ENCODE measurements around the gene TP53BP1.

The TP53BP1 gene

DNA sequence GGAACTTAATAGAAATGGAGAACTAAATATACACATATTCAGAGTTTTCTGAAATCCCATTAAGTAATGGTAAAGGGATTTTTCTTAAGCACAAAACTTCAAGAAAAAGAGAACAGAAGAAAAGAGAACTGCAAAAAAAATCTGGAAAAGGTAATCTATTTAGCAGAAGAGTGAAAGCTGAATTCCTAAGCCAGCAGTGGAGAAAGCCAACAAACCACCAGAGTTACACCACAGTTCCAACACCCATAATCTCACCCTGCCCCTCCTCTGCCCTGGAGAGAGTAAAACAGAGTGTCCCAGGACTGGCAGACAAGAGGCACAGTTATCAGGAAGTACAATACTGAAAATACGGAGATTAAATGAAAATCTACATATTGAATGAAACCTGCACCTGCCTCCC, 29.4 kb downstream of the TP53BP1 start:
- Histone ChIP-seq H3K9ac (ENCODE audit: low read length) (no peak overlapping the region), H3K9me2 (replicated peaks; ENCODE audit: insufficient read depth, low read length) (no peaks in the 10 kb centered on the region), H3K79me2 (ENCODE audit: low read length) (no peaks in the 10 kb centered on the region), H3K4me3 (ENCODE audit: low read length) (no peak overlapping the region), H3K36me3 (replicated peaks; ENCODE audit: insufficient read depth, low read length) (no peaks in the 10 kb centered on the region), H4K20me1 (ENCODE audit: insufficient read depth, low read length) (no peaks in the 10 kb centered on the region), H3K4me2 (ENCODE audit: low read depth, low read length) (no peak overlapping the region), H3K27me3 (replicated peaks; ENCODE audit: insufficient read depth, low read length) (no peaks in the 10 kb centered on the region), H3K4me1 (ENCODE audit: low read length) (no peaks in the 10 kb centered on the region), H3K27ac (ENCODE audit: low read length) (no peak overlapping the region), H3F3A (ENCODE audit: insufficient read depth, low read length) (no peaks in the 10 kb centered on the region), H2AFZ (ENCODE audit: low read length) (no peak overlapping the region), H3K9me3 (replicated peaks; ENCODE audit: insufficient read depth, low read length) (no peaks in the 10 kb centered on the region)
- TF ChIP-seq EZH2 (optimal IDR thresholded peaks at IDR 0.05; ENCODE audit: low read depth, low read length) (no peak), EZH2phosphoT487 (IDR thresholded peaks at IDR 0.05; ENCODE audit: low read length) (no peak)
- TF ChIP-seq, protein P1, sequence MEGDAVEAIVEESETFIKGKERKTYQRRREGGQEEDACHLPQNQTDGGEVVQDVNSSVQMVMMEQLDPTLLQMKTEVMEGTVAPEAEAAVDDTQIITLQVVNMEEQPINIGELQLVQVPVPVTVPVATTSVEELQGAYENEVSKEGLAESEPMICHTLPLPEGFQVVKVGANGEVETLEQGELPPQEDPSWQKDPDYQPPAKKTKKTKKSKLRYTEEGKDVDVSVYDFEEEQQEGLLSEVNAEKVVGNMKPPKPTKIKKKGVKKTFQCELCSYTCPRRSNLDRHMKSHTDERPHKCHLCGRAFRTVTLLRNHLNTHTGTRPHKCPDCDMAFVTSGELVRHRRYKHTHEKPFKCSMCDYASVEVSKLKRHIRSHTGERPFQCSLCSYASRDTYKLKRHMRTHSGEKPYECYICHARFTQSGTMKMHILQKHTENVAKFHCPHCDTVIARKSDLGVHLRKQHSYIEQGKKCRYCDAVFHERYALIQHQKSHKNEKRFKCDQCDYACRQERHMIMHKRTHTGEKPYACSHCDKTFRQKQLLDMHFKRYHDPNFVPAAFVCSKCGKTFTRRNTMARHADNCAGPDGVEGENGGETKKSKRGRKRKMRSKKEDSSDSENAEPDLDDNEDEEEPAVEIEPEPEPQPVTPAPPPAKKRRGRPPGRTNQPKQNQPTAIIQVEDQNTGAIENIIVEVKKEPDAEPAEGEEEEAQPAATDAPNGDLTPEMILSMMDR (IDR thresholded peaks at IDR 0.05; ENCODE audit: low read length) = no peak
- no peak for DNase-seq

DNA sequence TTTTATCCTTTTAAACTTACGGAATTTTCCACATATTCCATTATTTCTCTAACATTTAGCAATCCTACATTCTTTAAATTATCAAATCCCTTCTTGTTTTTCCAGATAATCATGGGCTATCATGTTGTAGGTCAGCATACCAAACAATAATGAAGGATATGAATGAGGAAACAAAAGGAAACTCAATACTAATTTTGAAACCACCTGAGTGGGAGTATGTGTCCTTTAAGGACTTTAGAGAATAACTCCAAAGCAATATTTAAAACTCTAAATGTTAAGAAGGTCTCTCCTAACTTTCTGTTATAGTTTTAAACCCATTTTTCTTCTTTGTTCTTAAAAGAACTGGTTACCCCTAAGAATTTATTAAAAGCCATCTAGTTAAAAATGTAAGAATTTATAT, 43.0 kb downstream of the TP53BP1 start:
- no peaks in the 10 kb centered on the region for H3K9me3 ChIP-seq (replicated peaks; ENCODE audit: insufficient read depth, low read length)
- no peaks in the 10 kb centered on the region for H3F3A ChIP-seq (ENCODE audit: insufficient read depth, low read length)
- H3K4me3 ChIP-seq (ENCODE audit: low read length) = no peak overlapping the region
- no peaks in the 10 kb centered on the region for H3K27me3 ChIP-seq (replicated peaks; ENCODE audit: insufficient read depth, low read length)
- TF ChIP-seq, protein P1 (IDR thresholded peaks at IDR 0.05; ENCODE audit: low read length) = no peak
- TF ChIP-seq EZH2phosphoT487 (IDR thresholded peaks at IDR 0.05; ENCODE audit: low read length) (no peak), EZH2 (optimal IDR thresholded peaks at IDR 0.05; ENCODE audit: low read depth, low read length) (no peak)
- no peak overlapping the region for H3K27ac ChIP-seq (ENCODE audit: low read length)
- no peaks in the 10 kb centered on the region for H3K4me1 ChIP-seq (ENCODE audit: low read length)
- H3K9ac ChIP-seq (ENCODE audit: low read length) = no peak overlapping the region
- H3K9me2 ChIP-seq (replicated peaks; ENCODE audit: insufficient read depth, low read length) = no peaks in the 10 kb centered on the region
- no peaks in the 10 kb centered on the region for H4K20me1 ChIP-seq (ENCODE audit: insufficient read depth, low read length)
- no peak for DNase-seq
- no peak overlapping the region for H2AFZ ChIP-seq (ENCODE audit: low read length)
- no peaks in the 10 kb centered on the region for H3K36me3 ChIP-seq (replicated peaks; ENCODE audit: insufficient read depth, low read length)
- no peak overlapping the region for H3K4me2 ChIP-seq (ENCODE audit: low read depth, low read length)
- H3K79me2 ChIP-seq (ENCODE audit: low read length) = no peaks in the 10 kb centered on the region

- Histone ChIP-seq H3F3A (ENCODE audit: insufficient read depth, low read length) (peaks cover under 1% of the 10 kb centered on the region), H3K36me3 (replicated peaks; ENCODE audit: insufficient read depth, low read length) (no peaks in the 10 kb centered on the region), H3K27ac (ENCODE audit: low read length) (no peak overlapping the region), H3K4me2 (ENCODE audit: low read depth, low read length) (no peak overlapping the region), H3K9me3 (replicated peaks; ENCODE audit: insufficient read depth, low read length) (no peaks in the 10 kb centered on the region), H3K4me1 (ENCODE audit: low read length) (peaks cover 1% of the 10 kb centered on the region; the same call in 1 of the 2 replicates), H4K20me1 (ENCODE audit: insufficient read depth, low read length) (no peaks in the 10 kb centered on the region), H3K27me3 (replicated peaks; ENCODE audit: insufficient read depth, low read length) (no peaks in the 10 kb centered on the region), H3K4me3 (ENCODE audit: low read length) (no peak overlapping the region), H2AFZ (ENCODE audit: low read length) (no peak overlapping the region), H3K9me2 (replicated peaks; ENCODE audit: insufficient read depth, low read length) (no peaks in the 10 kb centered on the region), H3K79me2 (ENCODE audit: low read length) (no peaks in the 10 kb centered on the region), H3K9ac (ENCODE audit: low read length) (no peak overlapping the region)
- no peak for TF ChIP-seq EZH2 (optimal IDR thresholded peaks at IDR 0.05; ENCODE audit: low read depth, low read length)
- TF ChIP-seq, protein P1 (IDR thresholded peaks at IDR 0.05; ENCODE audit: low read length) = no peak
- no peak for TF ChIP-seq EZH2phosphoT487 (IDR thresholded peaks at IDR 0.05; ENCODE audit: low read length)
- no peak for DNase-seq
Observed at GRCh38 chr15:43446344-43446743, 46.6 kb downstream of the TP53BP1 start.
